ENCODE results near the gene DNM1. TPM values are rescaled to one million over a fixed set of nuclear protein-coding genes. Genes with fewer than 3 reads are reported as not detected.

DNM1 gene
- total RNA-seq, 1 donor from 2014 or later = 87.0 TPM

- H3K27ac Mint-ChIP-seq (ENCODE audit: unreplicated experiment) = no peak overlapping the region
- peaks cover 33% of the 10 kb centered on the region for H3K36me3 Mint-ChIP-seq (ENCODE audit: low read depth)
- no peaks in the 10 kb centered on the region for H3K9me3 Mint-ChIP-seq (ENCODE audit: low read depth)
- H3K4me3 Mint-ChIP-seq (ENCODE audit: unreplicated experiment) = no peak overlapping the region
- no peaks in the 10 kb centered on the region for H3K27me3 Mint-ChIP-seq (ENCODE audit: low read depth)
- TF ChIP-seq, protein P1, sequence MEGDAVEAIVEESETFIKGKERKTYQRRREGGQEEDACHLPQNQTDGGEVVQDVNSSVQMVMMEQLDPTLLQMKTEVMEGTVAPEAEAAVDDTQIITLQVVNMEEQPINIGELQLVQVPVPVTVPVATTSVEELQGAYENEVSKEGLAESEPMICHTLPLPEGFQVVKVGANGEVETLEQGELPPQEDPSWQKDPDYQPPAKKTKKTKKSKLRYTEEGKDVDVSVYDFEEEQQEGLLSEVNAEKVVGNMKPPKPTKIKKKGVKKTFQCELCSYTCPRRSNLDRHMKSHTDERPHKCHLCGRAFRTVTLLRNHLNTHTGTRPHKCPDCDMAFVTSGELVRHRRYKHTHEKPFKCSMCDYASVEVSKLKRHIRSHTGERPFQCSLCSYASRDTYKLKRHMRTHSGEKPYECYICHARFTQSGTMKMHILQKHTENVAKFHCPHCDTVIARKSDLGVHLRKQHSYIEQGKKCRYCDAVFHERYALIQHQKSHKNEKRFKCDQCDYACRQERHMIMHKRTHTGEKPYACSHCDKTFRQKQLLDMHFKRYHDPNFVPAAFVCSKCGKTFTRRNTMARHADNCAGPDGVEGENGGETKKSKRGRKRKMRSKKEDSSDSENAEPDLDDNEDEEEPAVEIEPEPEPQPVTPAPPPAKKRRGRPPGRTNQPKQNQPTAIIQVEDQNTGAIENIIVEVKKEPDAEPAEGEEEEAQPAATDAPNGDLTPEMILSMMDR (IDR thresholded peaks at IDR 0.05) = no peak
- H3K4me1 Mint-ChIP-seq (ENCODE audit: low read depth) = peaks cover 3% of the 10 kb centered on the region
- no peak for DNase-seq (ENCODE audit: low spot score)
Observed at GRCh38 chr9:128182893-128183588, 20.1 kb upstream of the DNM1 start.

DNA sequence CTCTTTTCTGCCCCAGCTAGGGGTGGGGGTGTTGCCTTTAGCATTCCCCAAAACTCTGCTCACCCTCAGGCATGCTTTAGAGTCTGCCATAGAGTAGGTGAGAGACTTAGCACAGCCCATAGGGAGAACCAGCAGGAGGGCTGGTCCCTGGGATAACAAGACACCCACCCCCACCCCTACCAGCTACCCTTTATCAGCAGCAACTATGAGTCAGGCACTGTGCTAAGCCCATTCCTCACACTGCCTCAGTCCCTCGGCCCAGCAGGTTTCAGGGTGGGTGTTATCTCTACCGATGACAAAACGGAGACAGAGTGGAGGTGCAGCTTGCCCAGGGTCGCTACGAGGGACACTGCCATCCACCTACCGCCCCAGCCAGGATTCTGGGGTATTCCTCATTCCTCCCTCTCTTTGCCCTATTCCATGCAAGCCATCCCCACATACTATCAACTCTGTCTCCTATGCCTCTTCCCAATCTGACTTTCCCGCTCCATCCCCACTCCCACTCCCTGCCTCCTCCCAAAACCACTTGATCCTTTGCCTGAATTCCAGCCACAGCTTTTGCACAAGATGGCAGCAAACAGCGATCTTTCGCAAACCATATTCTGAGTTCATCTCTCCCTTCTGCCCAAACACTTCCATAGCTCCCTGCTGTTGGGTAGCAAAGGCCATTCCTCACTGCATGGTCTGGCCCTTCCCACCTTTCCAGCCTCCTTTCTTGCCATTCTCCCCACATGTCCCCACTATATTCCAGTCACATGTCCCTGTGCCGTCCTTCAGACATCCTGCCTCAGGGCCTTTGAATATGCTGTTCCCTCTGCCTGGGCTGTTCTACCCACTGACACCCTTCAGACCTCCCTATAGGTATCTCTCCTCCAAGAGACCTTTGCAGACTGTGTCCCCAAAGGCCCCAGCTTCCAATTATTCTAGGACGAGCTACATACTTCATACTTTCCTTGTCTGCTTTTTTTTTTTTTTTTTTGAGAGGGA lies 16.9 kb upstream of the DNM1 start:
- Mint-ChIP-seq H3K4me3 (ENCODE audit: unreplicated experiment) (no peak overlapping the region), H3K9me3 (ENCODE audit: low read depth) (no peaks in the 10 kb centered on the region)

GRCh38 chr9:128187361-128187760 lies 15.8 kb upstream of the DNM1 start:
- Mint-ChIP-seq H3K9me3 (ENCODE audit: low read depth) (no peaks in the 10 kb centered on the region), H3K27ac (ENCODE audit: unreplicated experiment) (no peak overlapping the region), H3K27me3 (ENCODE audit: low read depth) (no peaks in the 10 kb centered on the region), H3K36me3 (ENCODE audit: low read depth) (peaks cover 22% of the 10 kb centered on the region), H3K4me1 (ENCODE audit: low read depth) (peaks cover 29% of the 10 kb centered on the region), H3K4me3 (ENCODE audit: unreplicated experiment) (no peak overlapping the region)
- no peak for DNase-seq (ENCODE audit: low spot score)
- TF ChIP-seq, protein P1 (IDR thresholded peaks at IDR 0.05) = no peak

More for the DNA sequence above, 16.9 kb upstream of the DNM1 start:
- H3K36me3 Mint-ChIP-seq (ENCODE audit: low read depth) = peaks cover 25% of the 10 kb centered on the region
- no peaks in the 10 kb centered on the region for H3K27me3 Mint-ChIP-seq (ENCODE audit: low read depth)
- H3K4me1 Mint-ChIP-seq (ENCODE audit: low read depth) = peaks cover 24% of the 10 kb centered on the region
- DNase-seq (ENCODE audit: low spot score) = no peak
- no peak overlapping the region for H3K27ac Mint-ChIP-seq (ENCODE audit: unreplicated experiment)
- TF ChIP-seq, protein P1 (IDR thresholded peaks at IDR 0.05) = no peak

GRCh38 chr9:128188209-128188608 lies 15.0 kb upstream of the DNM1 start:
- no peak overlapping the region for H3K27ac Mint-ChIP-seq (ENCODE audit: unreplicated experiment)

GRCh38 chr9:128190013-128190412 lies 13.2 kb upstream of the DNM1 start:
- peak overlapping the region; percentile 68 for H3K27ac Mint-ChIP-seq (ENCODE audit: unreplicated experiment)

More at GRCh38 chr9:128188209-128188608, 15.0 kb upstream of the DNM1 start:
- H3K36me3 Mint-ChIP-seq (ENCODE audit: low read depth) = peaks cover 19% of the 10 kb centered on the region
- H3K27me3 Mint-ChIP-seq (ENCODE audit: low read depth) = no peaks in the 10 kb centered on the region
- no peaks in the 10 kb centered on the region for H3K9me3 Mint-ChIP-seq (ENCODE audit: low read depth)
- TF ChIP-seq, protein P1 (IDR thresholded peaks at IDR 0.05) = no peak
- DNase-seq (ENCODE audit: low spot score) = no peak
- peaks cover 29% of the 10 kb centered on the region for H3K4me1 Mint-ChIP-seq (ENCODE audit: low read depth)
- no peak overlapping the region for H3K4me3 Mint-ChIP-seq (ENCODE audit: unreplicated experiment)

More at GRCh38 chr9:128190013-128190412, 13.2 kb upstream of the DNM1 start:
- Mint-ChIP-seq H3K36me3 (ENCODE audit: low read depth) (peaks cover 15% of the 10 kb centered on the region), H3K4me1 (ENCODE audit: low read depth) (peaks cover 29% of the 10 kb centered on the region), H3K9me3 (ENCODE audit: low read depth) (no peaks in the 10 kb centered on the region), H3K4me3 (ENCODE audit: unreplicated experiment) (peak overlapping the region; percentile 100), H3K27me3 (ENCODE audit: low read depth) (no peaks in the 10 kb centered on the region)
- TF ChIP-seq, protein P1 (IDR thresholded peaks at IDR 0.05) = no peak
- no peak for DNase-seq (ENCODE audit: low spot score)

Measured in chondrocyte (in vitro differentiated cells).